Upper lobe of left lung (tissue), 6 donors: ENCODE results near the gene TRIM47. TPM values are rescaled to one million over a fixed set of nuclear protein-coding genes. Genes with fewer than 3 reads are reported as not detected.

Experiments
- ATAC-seq, 2 donors: fragments of 200-7000 bp; cut with Tn5 transposase; one replicate each; pipeline ENCODE4 v1.9.1; 2022; ENCODE audit warnings: mild to moderate bottlenecking in 2 of 2, moderate library complexity in 2 of 2; ENCODE audit not compliant: low FRiP score in 2 of 2
- DNase-seq, 2 donors: peaks; one replicate each; pipeline ENCODE4 v3.0.0-alpha.2; 2019 to 2020
- H3K27ac ChIP-seq, 4 donors: fragments of 200-600 bp; sonication (generic); one replicate each; pipeline ENCODE4 v1.5.1; 2016 to 2019
- H3K27me3 ChIP-seq, 4 donors: fragments of 200-600 bp; sonication (generic); one replicate each; pipeline ENCODE4 v1.5.1; 2017 to 2019
- H3K36me3 ChIP-seq, 4 donors: fragments of 200-600 bp; sonication (generic); one replicate each; pipeline ENCODE4 v1.5.1; 2016 to 2019
- H3K4me1 ChIP-seq, 4 donors: fragments of 200-600 bp; sonication (generic); one replicate each; pipeline ENCODE4 v1.5.1; 2018 to 2019
- H3K4me3 ChIP-seq, 4 donors: fragments of 200-600 bp; sonication (generic); one replicate each; pipeline ENCODE4 v1.5.1; 2017 to 2019; ENCODE audit warnings: mild to moderate bottlenecking in 2 of 4, moderate library complexity in 1 of 4
- H3K9me3 ChIP-seq, 4 donors: fragments of 200-600 bp; sonication (generic); one replicate each; pipeline ENCODE4 v1.5.1; 2018 to 2019
- CTCF ChIP-seq, 6 experiments: fragments of 450-650 bp in 4 of 6; fragments of 200-600 bp in 2 of 6; sonication (generic) in 2 of 6; IDR thresholded peaks; one replicate each; pipeline ENCODE4 v1.5.1; 2016 to 2019; ENCODE audit warnings: antibody characterized with exemption in 6 of 6
- EP300 ChIP-seq, 4 donors: sonication (generic); formaldehyde crosslinking; IDR thresholded peaks; one replicate each; pipeline ENCODE4 v1.5.1; 2017; ENCODE audit warnings: antibody characterized with exemption in 4 of 4, control low read depth in 2 of 4
- POLR2A ChIP-seq, 4 donors: fragments of 450-650 bp; IDR thresholded peaks; one replicate each; pipeline ENCODE4 v1.5.1; 2016 to 2017; ENCODE audit warnings: antibody characterized with exemption in 4 of 4, mild to moderate bottlenecking in 2 of 4
- POLR2AphosphoS5 ChIP-seq, 2 donors: sonication (generic); formaldehyde crosslinking; IDR thresholded peaks; one replicate each; pipeline ENCODE4 v1.5.1; 2017; ENCODE audit warnings: antibody characterized with exemption in 2 of 2
- WGBS, 2 donors: methylation state at CpG; one replicate each; pipeline ENCODE4 v1.1.5; 2017 to 2018; 5-methylcytosine and 5-hydroxymethylcytosine counted together
- total RNA-seq, 6 donors: library from RNA; depleted of rRNA in 4 of 6; stranded (reverse); fragments of >200 nt in 4 of 6; gene quantifications; one replicate each; pipeline versions ENCODE4 v1.1.0 to v1.2.1, GENCODE V29; 2016 to 2021
- donor health status: DM: no; HTN: no; CAD: no; lungs with moderate emphysema.
- donor health status: DM: no; HTN: yes; CAD: no; lungs with severe emphysema.

The TRIM47 gene
- total RNA-seq, 6 donors from 2014 or later, result 20.1 to 55.6 (median 33.3) TPM

GRCh38 chr17:75914643-75915267 is 36.4 kb upstream of the TRIM47 start:
- 95 to 96% methylated on average over 28 to 30 of the region's 34 CpGs for WGBS, 2 donors
- ATAC-seq (no peak), DNase-seq (no peak)
- no peaks in the 10 kb centered on the region for H3K9me3 ChIP-seq
- H3K27me3 ChIP-seq, result no peaks in the 10 kb centered on the region
- no peak overlapping the region for H3K4me3 ChIP-seq
- H3K36me3 ChIP-seq, result peaks cover 0 to 21% (median 7%) of the 10 kb centered on the region in 4 donors
- H3K27ac ChIP-seq, result no peak overlapping the region
- TF ChIP-seq POLR2A (IDR thresholded peaks at IDR 0.05) (no peak), EP300 (IDR thresholded peaks at IDR 0.05) (no peak)
- peaks cover 7 to 14% (median 11%) of the 10 kb centered on the region in 4 donors for H3K4me1 ChIP-seq

- H3K4me3 ChIP-seq, result no peak overlapping the region
- H3K9me3 ChIP-seq, result no peaks in the 10 kb centered on the region
- peaks cover 9 to 24% (median 16%) of the 10 kb centered on the region in 4 donors for H3K4me1 ChIP-seq
- ATAC-seq (no peak), DNase-seq (no peak)
- H3K36me3 ChIP-seq, result peaks cover 0 to 21% (median 5%) of the 10 kb centered on the region in 4 donors
- 96 to 98% methylated on average over 25 to 29 of the region's 32 CpGs for WGBS, 2 donors
- H3K27ac ChIP-seq, result no peak overlapping the region
- H3K27me3 ChIP-seq, result no peaks in the 10 kb centered on the region
- TF ChIP-seq POLR2AphosphoS5 (IDR thresholded peaks at IDR 0.05), result no peak
- TF ChIP-seq CTCF (IDR thresholded peaks at IDR 0.05), result no peak
- no peak for TF ChIP-seq POLR2A (IDR thresholded peaks at IDR 0.05)
- no peak for TF ChIP-seq EP300 (IDR thresholded peaks at IDR 0.05)
Observed at GRCh38 chr17:75913537-75914210, 35.3 kb upstream of the TRIM47 start.

GRCh38 chr17:75910699-75911098 is 32.3 kb upstream of the TRIM47 start:
- H3K36me3 ChIP-seq, result peaks cover 0 to 17% (median 5%) of the 10 kb centered on the region in 4 donors
- no peaks in the 10 kb centered on the region for H3K27me3 ChIP-seq
- ATAC-seq (peak in 1 of 2 donors; percentile 31), DNase-seq (peak in 1 of 2 donors; percentile 51)
- H3K27ac ChIP-seq, result peak overlapping the region in 2 of 4 donors; percentile 32 to 73
- no peaks in the 10 kb centered on the region for H3K9me3 ChIP-seq
- TF ChIP-seq POLR2A (IDR thresholded peaks at IDR 0.05), result no peak
- no peak for TF ChIP-seq CTCF (IDR thresholded peaks at IDR 0.05)
- TF ChIP-seq POLR2AphosphoS5 (IDR thresholded peaks at IDR 0.05), result no peak
- TF ChIP-seq EP300 (IDR thresholded peaks at IDR 0.05), result no peak
- H3K4me3 ChIP-seq, result no peak overlapping the region
- WGBS, 2 donors, result 57 to 70% methylated on average over 6 of the region's 6 CpGs
- peaks cover 9 to 36% (median 24%) of the 10 kb centered on the region in 4 donors for H3K4me1 ChIP-seq

- H3K36me3 ChIP-seq, result peaks cover 0 to 12% (median 5%) of the 10 kb centered on the region in 4 donors
- H3K4me1 ChIP-seq, result peaks cover 16 to 42% (median 30%) of the 10 kb centered on the region in 4 donors
- WGBS, 2 donors, result 60 to 65% methylated on average over 11 of the region's 11 CpGs
- H3K9me3 ChIP-seq, result no peaks in the 10 kb centered on the region
- H3K4me3 ChIP-seq, result no peak overlapping the region
- no peaks in the 10 kb centered on the region for H3K27me3 ChIP-seq
- DNase-seq (no peak), ATAC-seq (no peak)
- TF ChIP-seq CTCF (IDR thresholded peaks at IDR 0.05) (no peak), POLR2A (IDR thresholded peaks at IDR 0.05) (no peak), EP300 (IDR thresholded peaks at IDR 0.05) (no peak), POLR2AphosphoS5 (IDR thresholded peaks at IDR 0.05) (no peak)
- H3K27ac ChIP-seq, result peak overlapping the region; percentile 4 to 73 (median 29)
Observed at GRCh38 chr17:75909812-75910274, 31.5 kb upstream of the TRIM47 start.

- H3K27ac ChIP-seq, result peak overlapping the region; percentile 26 to 73 (median 50)
- no peak for ATAC-seq
- DNase-seq, result peak; percentile 41 to 54
- no peaks in the 10 kb centered on the region for H3K27me3 ChIP-seq
- H3K4me1 ChIP-seq, result peaks cover 16 to 43% (median 31%) of the 10 kb centered on the region in 4 donors
- no peak overlapping the region for H3K4me3 ChIP-seq
- no peak for TF ChIP-seq CTCF (IDR thresholded peaks at IDR 0.05)
- no peak for TF ChIP-seq POLR2A (IDR thresholded peaks at IDR 0.05)
- TF ChIP-seq EP300 (IDR thresholded peaks at IDR 0.05), result no peak
- no peak for TF ChIP-seq POLR2AphosphoS5 (IDR thresholded peaks at IDR 0.05)
- 70 to 75% methylated on average over 14 of the region's 14 CpGs for WGBS, 2 donors
- H3K36me3 ChIP-seq, result peaks cover 0 to 7% (median 5%) of the 10 kb centered on the region in 4 donors
- H3K9me3 ChIP-seq, result no peaks in the 10 kb centered on the region
Observed at GRCh38 chr17:75909051-75909811, 30.9 kb upstream of the TRIM47 start.
